Testis (tissue), 2 donors: ENCODE measurements around the gene PLA2G4A.

Experiments
- POLR2A ChIP-seq: fragments of 450-650 bp; IDR thresholded peaks from one replicate; pipeline ENCODE4 v1.6.1; 2017; ENCODE audit warnings: antibody characterized with exemption, mild to moderate bottlenecking, moderate library complexity
- TF ChIP-seq, protein P1 (sequence below), 3 experiments: fragments of 450-650 bp in 2 of 3; fragments of 200-600 bp in 1 of 3; sonication (generic) in 1 of 3; IDR thresholded peaks; one replicate each; pipeline ENCODE4 v1.5.1; 2016 to 2019; ENCODE audit warnings: antibody characterized with exemption in 3 of 3, mild to moderate bottlenecking in 2 of 3, moderate library complexity in 1 of 3

DNA sequence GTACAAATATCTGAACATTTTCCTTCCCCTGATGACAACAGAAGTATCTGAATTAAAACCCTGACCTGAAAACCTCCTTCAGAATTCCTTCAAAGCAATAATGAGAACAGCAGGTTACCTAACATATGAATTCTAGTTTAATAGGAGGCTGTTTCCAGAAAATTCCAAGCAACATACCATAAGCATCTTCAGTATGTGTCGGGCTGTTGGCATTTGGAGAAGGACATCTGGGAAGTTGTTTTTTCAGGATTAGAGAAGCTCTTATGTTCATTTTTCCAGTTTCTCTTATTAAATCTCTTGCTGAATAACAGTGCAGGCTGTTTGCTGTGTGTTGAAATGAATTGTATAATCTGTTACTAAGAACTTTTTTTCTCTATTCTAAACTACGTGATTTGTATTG is 101.5 kb downstream of the PLA2G4A start:
- TF ChIP-seq POLR2A, result no peak
- TF ChIP-seq, protein P1, sequence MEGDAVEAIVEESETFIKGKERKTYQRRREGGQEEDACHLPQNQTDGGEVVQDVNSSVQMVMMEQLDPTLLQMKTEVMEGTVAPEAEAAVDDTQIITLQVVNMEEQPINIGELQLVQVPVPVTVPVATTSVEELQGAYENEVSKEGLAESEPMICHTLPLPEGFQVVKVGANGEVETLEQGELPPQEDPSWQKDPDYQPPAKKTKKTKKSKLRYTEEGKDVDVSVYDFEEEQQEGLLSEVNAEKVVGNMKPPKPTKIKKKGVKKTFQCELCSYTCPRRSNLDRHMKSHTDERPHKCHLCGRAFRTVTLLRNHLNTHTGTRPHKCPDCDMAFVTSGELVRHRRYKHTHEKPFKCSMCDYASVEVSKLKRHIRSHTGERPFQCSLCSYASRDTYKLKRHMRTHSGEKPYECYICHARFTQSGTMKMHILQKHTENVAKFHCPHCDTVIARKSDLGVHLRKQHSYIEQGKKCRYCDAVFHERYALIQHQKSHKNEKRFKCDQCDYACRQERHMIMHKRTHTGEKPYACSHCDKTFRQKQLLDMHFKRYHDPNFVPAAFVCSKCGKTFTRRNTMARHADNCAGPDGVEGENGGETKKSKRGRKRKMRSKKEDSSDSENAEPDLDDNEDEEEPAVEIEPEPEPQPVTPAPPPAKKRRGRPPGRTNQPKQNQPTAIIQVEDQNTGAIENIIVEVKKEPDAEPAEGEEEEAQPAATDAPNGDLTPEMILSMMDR (IDR thresholded peaks at IDR 0.05), result no peak
